ENCODE results near the gene GALNT2.

Gene GALNT2

DNA sequence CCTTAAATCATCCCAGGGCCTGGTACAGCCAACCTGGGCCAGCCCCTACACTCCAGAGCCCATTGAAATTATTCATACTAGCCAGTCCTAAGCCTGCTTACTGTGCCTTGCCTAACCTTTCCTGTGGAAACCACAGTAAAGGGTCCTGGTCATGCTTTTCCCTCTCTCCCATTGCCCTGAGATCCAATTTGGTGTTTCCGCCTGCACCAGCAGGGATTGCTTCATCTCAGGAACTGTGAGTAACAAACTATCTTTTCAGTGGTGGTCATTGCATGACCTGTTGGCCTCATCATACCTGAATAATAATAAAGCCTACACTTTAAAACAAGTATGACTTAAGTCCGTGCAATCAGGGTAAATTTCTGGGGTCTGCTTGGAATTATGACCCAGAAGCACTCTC, 18.7 kb upstream of the GALNT2 start:
- TF ChIP-seq, protein P1, sequence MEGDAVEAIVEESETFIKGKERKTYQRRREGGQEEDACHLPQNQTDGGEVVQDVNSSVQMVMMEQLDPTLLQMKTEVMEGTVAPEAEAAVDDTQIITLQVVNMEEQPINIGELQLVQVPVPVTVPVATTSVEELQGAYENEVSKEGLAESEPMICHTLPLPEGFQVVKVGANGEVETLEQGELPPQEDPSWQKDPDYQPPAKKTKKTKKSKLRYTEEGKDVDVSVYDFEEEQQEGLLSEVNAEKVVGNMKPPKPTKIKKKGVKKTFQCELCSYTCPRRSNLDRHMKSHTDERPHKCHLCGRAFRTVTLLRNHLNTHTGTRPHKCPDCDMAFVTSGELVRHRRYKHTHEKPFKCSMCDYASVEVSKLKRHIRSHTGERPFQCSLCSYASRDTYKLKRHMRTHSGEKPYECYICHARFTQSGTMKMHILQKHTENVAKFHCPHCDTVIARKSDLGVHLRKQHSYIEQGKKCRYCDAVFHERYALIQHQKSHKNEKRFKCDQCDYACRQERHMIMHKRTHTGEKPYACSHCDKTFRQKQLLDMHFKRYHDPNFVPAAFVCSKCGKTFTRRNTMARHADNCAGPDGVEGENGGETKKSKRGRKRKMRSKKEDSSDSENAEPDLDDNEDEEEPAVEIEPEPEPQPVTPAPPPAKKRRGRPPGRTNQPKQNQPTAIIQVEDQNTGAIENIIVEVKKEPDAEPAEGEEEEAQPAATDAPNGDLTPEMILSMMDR (IDR thresholded peaks at IDR 0.05; ENCODE audit: borderline replicate concordance, extremely low read depth, low read length, poor library complexity, severe bottlenecking), result no peak
- TF ChIP-seq EZH2 (IDR thresholded peaks at IDR 0.05; ENCODE audit: borderline replicate concordance, low read depth, low read length, severe bottlenecking), result no peak
- no peak overlapping the region for H3K27ac ChIP-seq (ENCODE audit: low read length)
- no peak overlapping the region for H3K9ac ChIP-seq (ENCODE audit: low read depth, low read length)
- H3K9me3 ChIP-seq (ENCODE audit: insufficient read depth, low read length, severe bottlenecking), result no peaks in the 10 kb centered on the region
- H3K79me2 ChIP-seq (ENCODE audit: insufficient read depth, low read length), result no peaks in the 10 kb centered on the region
- DNase-seq (no peak), ATAC-seq (ENCODE audit: insufficient read depth, low read depth) (no peak)
- no peak overlapping the region for H2AFZ ChIP-seq (ENCODE audit: low read depth, low read length)
- H3K27me3 ChIP-seq (ENCODE audit: insufficient read depth, low read length, poor library complexity), result no peaks in the 10 kb centered on the region
- no peak overlapping the region for H3K4me3 ChIP-seq (ENCODE audit: low read depth in 1 of 2, low read length in 2 of 2)
- H3K4me1 ChIP-seq (ENCODE audit: insufficient read depth, low read length), result peaks cover 7% of the 10 kb centered on the region; the same call in 1 of the 2 replicates
- no peaks in the 10 kb centered on the region for H3K36me3 ChIP-seq (ENCODE audit: insufficient read depth, low read length)
- no peaks in the 10 kb centered on the region for H4K20me1 ChIP-seq (ENCODE audit: insufficient read depth, low read length)
- H3K4me2 ChIP-seq (ENCODE audit: insufficient read depth, low read length), result no peak overlapping the region

DNA sequence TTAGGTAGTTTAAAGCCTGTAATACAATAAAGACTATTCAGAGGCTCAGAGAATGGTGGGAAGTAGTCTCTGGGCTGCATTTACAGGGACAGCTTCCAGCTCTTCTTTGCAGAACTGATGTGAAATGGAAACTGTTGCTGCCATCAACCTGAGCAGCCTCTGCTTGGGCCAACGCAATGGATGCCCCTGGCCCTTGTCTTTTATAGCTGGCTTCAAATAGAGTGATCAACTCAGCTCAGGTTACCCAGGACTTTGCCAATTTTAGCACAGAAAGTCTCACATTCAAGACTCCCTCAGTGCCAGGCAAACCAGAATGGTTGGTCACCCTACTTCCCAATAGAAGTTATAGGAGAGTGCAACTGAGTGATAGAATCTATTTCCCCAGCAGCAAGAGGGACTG, 18.1 kb upstream of the GALNT2 start:
- H3K36me3 ChIP-seq (ENCODE audit: insufficient read depth, low read length), result no peaks in the 10 kb centered on the region
- H3K79me2 ChIP-seq (ENCODE audit: insufficient read depth, low read length), result no peaks in the 10 kb centered on the region
- ATAC-seq (ENCODE audit: insufficient read depth, low read depth) (no peak), DNase-seq (no peak)
- no peak overlapping the region for H3K9ac ChIP-seq (ENCODE audit: low read depth, low read length)
- no peaks in the 10 kb centered on the region for H3K27me3 ChIP-seq (ENCODE audit: insufficient read depth, low read length, poor library complexity)
- no peak overlapping the region for H3K4me2 ChIP-seq (ENCODE audit: insufficient read depth, low read length)
- no peak overlapping the region for H3K4me3 ChIP-seq (ENCODE audit: low read depth in 1 of 2, low read length in 2 of 2)
- no peak overlapping the region for H2AFZ ChIP-seq (ENCODE audit: low read depth, low read length)
- TF ChIP-seq, protein P1 (IDR thresholded peaks at IDR 0.05; ENCODE audit: borderline replicate concordance, extremely low read depth, low read length, poor library complexity, severe bottlenecking), result no peak
- no peak for TF ChIP-seq EZH2 (IDR thresholded peaks at IDR 0.05; ENCODE audit: borderline replicate concordance, low read depth, low read length, severe bottlenecking)
- no peak overlapping the region for H3K27ac ChIP-seq (ENCODE audit: low read length)
- H3K9me3 ChIP-seq (ENCODE audit: insufficient read depth, low read length, severe bottlenecking), result no peaks in the 10 kb centered on the region
- peaks cover 7% of the 10 kb centered on the region; the same call in 1 of the 2 replicates for H3K4me1 ChIP-seq (ENCODE audit: insufficient read depth, low read length)
- H4K20me1 ChIP-seq (ENCODE audit: insufficient read depth, low read length), result no peaks in the 10 kb centered on the region

DNA sequence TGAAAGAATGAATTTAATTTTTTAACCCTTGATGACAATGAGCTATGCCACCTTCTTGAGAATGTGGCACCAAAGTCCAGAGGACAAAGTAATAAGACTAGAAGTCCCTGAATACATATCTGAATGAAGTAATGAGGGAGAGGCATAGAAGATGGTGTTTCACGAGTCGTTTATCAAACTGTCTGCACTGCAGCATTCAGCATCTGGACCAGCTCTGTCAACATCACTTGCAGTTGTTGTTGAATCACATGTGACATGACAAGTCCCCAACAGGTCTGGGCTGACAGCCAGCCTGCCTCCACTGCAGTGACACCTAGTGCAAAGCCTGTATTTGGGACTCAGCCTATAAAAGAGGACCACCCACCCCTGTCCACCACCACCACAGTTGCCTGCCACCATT, 17.3 kb upstream of the GALNT2 start:
- DNase-seq (no peak), ATAC-seq (ENCODE audit: insufficient read depth, low read depth) (no peak)
- TF ChIP-seq, protein P1 (IDR thresholded peaks at IDR 0.05; ENCODE audit: borderline replicate concordance, extremely low read depth, low read length, poor library complexity, severe bottlenecking), result peak; percentile 6
- TF ChIP-seq EZH2 (IDR thresholded peaks at IDR 0.05; ENCODE audit: borderline replicate concordance, low read depth, low read length, severe bottlenecking), result no peak
- no peaks in the 10 kb centered on the region for H4K20me1 ChIP-seq (ENCODE audit: insufficient read depth, low read length)
- no peaks in the 10 kb centered on the region for H3K79me2 ChIP-seq (ENCODE audit: insufficient read depth, low read length)
- no peak overlapping the region for H3K4me3 ChIP-seq (ENCODE audit: low read depth in 1 of 2, low read length in 2 of 2)
- no peaks in the 10 kb centered on the region for H3K36me3 ChIP-seq (ENCODE audit: insufficient read depth, low read length)
- H2AFZ ChIP-seq (ENCODE audit: low read depth, low read length), result no peak overlapping the region
- H3K4me1 ChIP-seq (ENCODE audit: insufficient read depth, low read length), result peaks cover 7% of the 10 kb centered on the region; the same call in 1 of the 2 replicates
- H3K9me3 ChIP-seq (ENCODE audit: insufficient read depth, low read length, severe bottlenecking), result no peaks in the 10 kb centered on the region
- H3K27me3 ChIP-seq (ENCODE audit: insufficient read depth, low read length, poor library complexity), result no peaks in the 10 kb centered on the region
- H3K9ac ChIP-seq (ENCODE audit: low read depth, low read length), result no peak overlapping the region
- no peak overlapping the region for H3K27ac ChIP-seq (ENCODE audit: low read length)
- no peak overlapping the region for H3K4me2 ChIP-seq (ENCODE audit: insufficient read depth, low read length)

All from DND-41 (cell line).